HCT116 (cell line): Measurements from ENCODE around the gene WDR20. TPM values are rescaled to one million over a fixed set of nuclear protein-coding genes. Genes with fewer than 3 reads are reported as not detected.

Experiments
- ATAC-seq: fragments of 200-7000 bp; cut with Tn5 transposase; 2 replicates; pipeline ENCODE4 v1.9.1; 2020; ENCODE audit warnings: mild to moderate bottlenecking, moderate library complexity
- BruUV-seq: library from RNA; stranded (reverse); fragments of 400-500 nt; replicated peaks from 2 replicates; lab custom pipeline; 2021; lab: Mats Ljungman, UMichigan
- CTCF ChIA-PET: fragments of 300-600 bp; sonication (Branson Sonifier 250); formaldehyde crosslinking; loops from one replicate; lab custom pipeline; 2021; ENCODE audit warnings: antibody characterized with exemption; lab: Charles Lee
- POLR2A ChIA-PET: fragments of 300-600, 350-600 bp; sonication (Branson Sonifier 250); formaldehyde crosslinking; loops from one replicate; lab custom pipeline; 2021; ENCODE audit warnings: antibody characterized with exemption; lab: Charles Lee
- RAD21 ChIA-PET, 2 experiments: fragments of 300-600 bp; sonication (Branson Sonifier 250); formaldehyde crosslinking; loops; one replicate each; lab custom pipeline; 2023; ENCODE audit warnings: low total read pairs in 2 of 2; ENCODE audit not compliant: uncharacterized antibody in 2 of 2, unreplicated experiment in 2 of 2, low non-redundant PET in 1 of 2; lab: Charles Lee
- DNase-seq: peaks from one replicate; pipeline ENCODE4 v3.0.0-alpha.2; 2010; ENCODE audit warnings: low read depth, low spot score
- H2AFZ ChIP-seq: fragments of 200-600 bp; shearing (Covaris generic), sonication (generic); 2 replicates; pipeline ENCODE4 v1.6.1; 2017; ENCODE audit warnings: low read depth, mixed run types, mixed read lengths, antibody characterized with exemption, low read length; ENCODE audit not compliant: poor library complexity, severe bottlenecking
- H3K27ac ChIP-seq: 2 replicates; pipeline ENCODE4 v1.5.1; 2012; ENCODE audit warnings: low read depth, low read length
- H3K27me3 ChIP-seq: fragments of 200-600 bp; sonication (generic); 2 replicates; pipeline ENCODE4 v1.6.1; 2016; ENCODE audit warnings: mixed run types, low read length, mixed read lengths; ENCODE audit not compliant: insufficient read depth
- H3K36me3 ChIP-seq, 2 experiments: fragments of 200-500 bp in 1 of 2; fragments of 200-600 bp in 1 of 2; sonication (Bioruptor generic) in 1 of 2; sonication (generic) in 1 of 2; 2 replicates each; pipeline versions ENCODE4 v1.5.1 to v1.6.1; 2014 to 2016; ENCODE audit warnings: low read length in 2 of 2, inconsistent platforms in 1 of 2, mixed read lengths in 1 of 2, mixed run types in 1 of 2; ENCODE audit not compliant: insufficient read depth in 2 of 2, control insufficient read depth in 1 of 2
- H3K4me1 ChIP-seq, 2 experiments: fragments of 200-600 bp in 1 of 2; sonication (generic) in 1 of 2; 2 replicates each; pipeline versions ENCODE4 v1.5.1 to v1.6.1; 2012 to 2017; ENCODE audit warnings: low read length in 2 of 2, inconsistent platforms in 1 of 2, mild to moderate bottlenecking in 1 of 2, mixed read lengths in 1 of 2, mixed run types in 1 of 2, moderate library complexity in 1 of 2; ENCODE audit not compliant: insufficient read depth in 2 of 2, control insufficient read depth in 1 of 2
- H3K4me2 ChIP-seq: fragments of 200-600 bp; sonication (generic); 2 replicates; pipeline ENCODE4 v1.6.1; 2017; ENCODE audit warnings: mixed run types, low read length, mixed read lengths
- H3K4me3 ChIP-seq, 2 experiments: fragments of 200-600 bp in 1 of 2; sonication (generic) in 1 of 2; replicated peaks in 1 of 2; 2 replicates each; pipeline ENCODE4 v1.5.1; 2011 to 2016; ENCODE audit warnings: low read length in 2 of 2, control low read depth in 1 of 2, low read depth in 1 of 2, mild to moderate bottlenecking in 1 of 2, mixed read lengths in 1 of 2, mixed run types in 1 of 2
- H3K79me2 ChIP-seq: fragments of 200-600 bp; sonication (generic); 2 replicates; pipeline ENCODE4 v1.6.1; 2017; ENCODE audit warnings: mild to moderate bottlenecking, mixed run types, low read length, moderate library complexity, mixed read lengths; ENCODE audit not compliant: insufficient read depth
- H3K9ac ChIP-seq: fragments of 200-600 bp; sonication (generic); 2 replicates; pipeline ENCODE4 v1.6.1; 2016; ENCODE audit warnings: low read length, mixed read lengths
- H3K9me2 ChIP-seq: fragments of 200-600 bp; sonication (generic), shearing (Covaris generic); 2 replicates; pipeline ENCODE4 v1.6.1; 2017; ENCODE audit warnings: mixed run types, mild to moderate bottlenecking, moderate library complexity; ENCODE audit not compliant: insufficient read depth
- H3K9me3 ChIP-seq, 2 experiments: fragments of 200-500 bp in 1 of 2; fragments of 200-600 bp in 1 of 2; sonication (Bioruptor generic) in 1 of 2; sonication (generic) in 1 of 2; 2 replicates each; pipeline ENCODE4 v1.6.1; 2014 to 2017; ENCODE audit warnings: low read length in 2 of 2, mixed read lengths in 2 of 2, inconsistent platforms in 1 of 2, low read depth in 1 of 2, mild to moderate bottlenecking in 1 of 2, mixed run types in 1 of 2, moderate library complexity in 1 of 2; ENCODE audit not compliant: control insufficient read depth in 1 of 2, insufficient read depth in 1 of 2
- H4K20me1 ChIP-seq: fragments of 200-600 bp; sonication (generic), shearing (Covaris generic); 2 replicates; pipeline ENCODE4 v1.6.1; 2017; ENCODE audit warnings: mixed run types, mild to moderate bottlenecking, moderate library complexity; ENCODE audit not compliant: insufficient read depth
- ATF3 ChIP-seq: IDR thresholded peaks from 2 replicates; pipeline ENCODE4 v1.6.1; 2012
- CBX3 ChIP-seq: IDR thresholded peaks from 2 replicates; pipeline ENCODE4 v1.6.1; 2012; ENCODE audit warnings: low read depth
- CEBPB ChIP-seq: IDR thresholded peaks from 2 replicates; pipeline ENCODE4 v1.6.1; 2012; ENCODE audit warnings: low read depth
- ELF1 ChIP-seq: IDR thresholded peaks from 2 replicates; pipeline ENCODE4 v1.6.1; 2012; ENCODE audit warnings: low read depth, borderline replicate concordance
- EZH2 ChIP-seq: fragments of 200-600 bp; sonication (generic); IDR thresholded peaks from 2 replicates; pipeline ENCODE4 v1.6.1; 2017; ENCODE audit warnings: antibody characterized with exemption, mixed run types
- FOSL1 ChIP-seq: IDR thresholded peaks from 2 replicates; pipeline ENCODE4 v1.6.1; 2012; ENCODE audit warnings: low read depth
- JUND ChIP-seq: IDR thresholded peaks from 2 replicates; pipeline ENCODE4 v1.6.1; 2012
- MAX ChIP-seq: IDR thresholded peaks from 2 replicates; pipeline ENCODE4 v1.6.1; 2012
- POLR2A ChIP-seq: IDR thresholded peaks from 2 replicates; pipeline ENCODE4 v1.7.0; 2011; ENCODE audit warnings: borderline replicate concordance; ENCODE audit not compliant: insufficient read depth, insufficient read length; ENCODE audit errors: extremely low read depth
- POLR2AphosphoS5 ChIP-seq: IDR thresholded peaks from 2 replicates; pipeline ENCODE4 v1.6.1; 2011; ENCODE audit warnings: mild to moderate bottlenecking, low read depth, low read length, moderate library complexity
- SIN3A ChIP-seq: IDR thresholded peaks from 2 replicates; pipeline ENCODE4 v1.6.1; 2012; ENCODE audit warnings: low read depth
- SP1 ChIP-seq: IDR thresholded peaks from 2 replicates; pipeline ENCODE4 v1.6.1; 2012; ENCODE audit warnings: low read depth
- SRF ChIP-seq: IDR thresholded peaks from 2 replicates; pipeline ENCODE4 v1.6.1; 2012; ENCODE audit warnings: low read depth
- TCF7L2 ChIP-seq: IDR thresholded peaks from 2 replicates; pipeline ENCODE4 v1.7.0; 2011; ENCODE audit warnings: borderline replicate concordance, inconsistent platforms; ENCODE audit not compliant: insufficient read depth, insufficient read length; ENCODE audit errors: extremely low read depth
- YY1 ChIP-seq: IDR thresholded peaks from 2 replicates; pipeline ENCODE4 v1.6.1; 2011; ENCODE audit warnings: low read length, low read depth, moderate library complexity, mild to moderate bottlenecking; ENCODE audit not compliant: insufficient replicate concordance; ENCODE audit errors: extremely low read depth
- ZBTB33 ChIP-seq: IDR thresholded peaks from 2 replicates; pipeline ENCODE4 v1.6.1; 2011; ENCODE audit warnings: mild to moderate bottlenecking, low read length, moderate library complexity; ENCODE audit not compliant: insufficient replicate concordance; ENCODE audit errors: extremely low read depth
- ZFX ChIP-seq: fragments of 450-650 bp; IDR thresholded peaks from 2 replicates; pipeline ENCODE4 v1.6.1; 2017
- ZNF274 ChIP-seq: fragments of 200-500 bp; sonication (Bioruptor generic); IDR thresholded peaks from 2 replicates; pipeline ENCODE4 v1.6.1; 2014; ENCODE audit warnings: mild to moderate bottlenecking, low read depth, low read length, inconsistent platforms
- intact Hi-C: fragments of 100-400 bp; cut with micrococcal nuclease; formaldehyde crosslinking; loops from 2 replicates; pipeline ENCODE4 v1.10.0; 2022
- total RNA-seq: library from RNA; stranded (reverse); gene quantifications from one replicate; pipeline ENCODE4 v1.2.1, GENCODE V29; 2021; ENCODE audit not compliant: unreplicated experiment
- TF ChIP-seq, protein P1 (sequence below), 3 experiments: fragments of 200-600 bp in 1 of 3; sonication (generic) in 1 of 3; IDR thresholded peaks in 2 of 3; conservative IDR thresholded peaks in 1 of 3; 2 replicates each; pipeline ENCODE4 v1.5.1; 2012 to 2017; ENCODE audit warnings: low read depth in 2 of 3, low read length in 2 of 3, antibody characterized with exemption in 1 of 3, borderline replicate concordance in 1 of 3, control low read depth in 1 of 3, mild to moderate bottlenecking in 1 of 3, mixed read lengths in 1 of 3, mixed run types in 1 of 3, moderate library complexity in 1 of 3; ENCODE audit not compliant: insufficient read depth in 1 of 3
- TF ChIP-seq, protein P2 (sequence below): IDR thresholded peaks from 2 replicates; pipeline ENCODE4 v1.6.1; 2012; ENCODE audit warnings: low read depth

The WDR20 gene
- total RNA-seq, 1 experiment from 2014 or later, result 21.1 TPM

DNA sequence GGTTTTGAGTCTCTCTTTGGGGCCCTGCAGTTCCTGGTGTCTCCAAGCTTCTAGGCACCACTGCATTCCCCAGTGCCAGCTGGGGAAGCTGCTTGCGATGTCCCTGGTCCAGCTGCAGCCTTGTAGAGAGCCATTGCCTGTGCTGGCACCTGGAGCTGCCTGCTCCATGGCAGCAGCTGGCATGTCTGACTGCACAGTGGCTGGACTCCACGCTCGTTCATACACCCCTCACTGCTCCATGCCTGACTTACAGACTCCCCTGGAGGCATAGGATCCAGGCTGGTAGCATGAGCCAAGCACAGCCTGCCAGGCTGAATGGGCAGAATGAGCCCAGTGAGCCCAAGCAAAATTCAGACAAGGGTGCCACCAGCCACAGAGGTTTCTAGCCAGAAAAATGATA is 21.8 kb upstream of the WDR20 start:
- no peak overlapping the region for H2AFZ ChIP-seq
- TF ChIP-seq CBX3 (no peak), ZFX (no peak), MAX (no peak), ZNF274 (no peak), ZBTB33 (no peak), CEBPB (no peak), ELF1 (no peak), SP1 (no peak), TCF7L2 (no peak), YY1 (no peak), POLR2AphosphoS5 (no peak), SRF (no peak), SIN3A (no peak), ATF3 (no peak), EZH2 (no peak), JUND (no peak), POLR2A (no peak), FOSL1 (no peak)
- TF ChIP-seq, protein P1, sequence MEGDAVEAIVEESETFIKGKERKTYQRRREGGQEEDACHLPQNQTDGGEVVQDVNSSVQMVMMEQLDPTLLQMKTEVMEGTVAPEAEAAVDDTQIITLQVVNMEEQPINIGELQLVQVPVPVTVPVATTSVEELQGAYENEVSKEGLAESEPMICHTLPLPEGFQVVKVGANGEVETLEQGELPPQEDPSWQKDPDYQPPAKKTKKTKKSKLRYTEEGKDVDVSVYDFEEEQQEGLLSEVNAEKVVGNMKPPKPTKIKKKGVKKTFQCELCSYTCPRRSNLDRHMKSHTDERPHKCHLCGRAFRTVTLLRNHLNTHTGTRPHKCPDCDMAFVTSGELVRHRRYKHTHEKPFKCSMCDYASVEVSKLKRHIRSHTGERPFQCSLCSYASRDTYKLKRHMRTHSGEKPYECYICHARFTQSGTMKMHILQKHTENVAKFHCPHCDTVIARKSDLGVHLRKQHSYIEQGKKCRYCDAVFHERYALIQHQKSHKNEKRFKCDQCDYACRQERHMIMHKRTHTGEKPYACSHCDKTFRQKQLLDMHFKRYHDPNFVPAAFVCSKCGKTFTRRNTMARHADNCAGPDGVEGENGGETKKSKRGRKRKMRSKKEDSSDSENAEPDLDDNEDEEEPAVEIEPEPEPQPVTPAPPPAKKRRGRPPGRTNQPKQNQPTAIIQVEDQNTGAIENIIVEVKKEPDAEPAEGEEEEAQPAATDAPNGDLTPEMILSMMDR (IDR thresholded peaks at IDR 0.05 in 2 of 3, conservative IDR thresholded peaks at IDR 0.05 in 1 of 3; ENCODE audit: borderline replicate concordance in 1 of 3, insufficient read depth in 1 of 3, low read depth in 2 of 3, low read length in 2 of 3), result no peak
- TF ChIP-seq, protein P2, sequence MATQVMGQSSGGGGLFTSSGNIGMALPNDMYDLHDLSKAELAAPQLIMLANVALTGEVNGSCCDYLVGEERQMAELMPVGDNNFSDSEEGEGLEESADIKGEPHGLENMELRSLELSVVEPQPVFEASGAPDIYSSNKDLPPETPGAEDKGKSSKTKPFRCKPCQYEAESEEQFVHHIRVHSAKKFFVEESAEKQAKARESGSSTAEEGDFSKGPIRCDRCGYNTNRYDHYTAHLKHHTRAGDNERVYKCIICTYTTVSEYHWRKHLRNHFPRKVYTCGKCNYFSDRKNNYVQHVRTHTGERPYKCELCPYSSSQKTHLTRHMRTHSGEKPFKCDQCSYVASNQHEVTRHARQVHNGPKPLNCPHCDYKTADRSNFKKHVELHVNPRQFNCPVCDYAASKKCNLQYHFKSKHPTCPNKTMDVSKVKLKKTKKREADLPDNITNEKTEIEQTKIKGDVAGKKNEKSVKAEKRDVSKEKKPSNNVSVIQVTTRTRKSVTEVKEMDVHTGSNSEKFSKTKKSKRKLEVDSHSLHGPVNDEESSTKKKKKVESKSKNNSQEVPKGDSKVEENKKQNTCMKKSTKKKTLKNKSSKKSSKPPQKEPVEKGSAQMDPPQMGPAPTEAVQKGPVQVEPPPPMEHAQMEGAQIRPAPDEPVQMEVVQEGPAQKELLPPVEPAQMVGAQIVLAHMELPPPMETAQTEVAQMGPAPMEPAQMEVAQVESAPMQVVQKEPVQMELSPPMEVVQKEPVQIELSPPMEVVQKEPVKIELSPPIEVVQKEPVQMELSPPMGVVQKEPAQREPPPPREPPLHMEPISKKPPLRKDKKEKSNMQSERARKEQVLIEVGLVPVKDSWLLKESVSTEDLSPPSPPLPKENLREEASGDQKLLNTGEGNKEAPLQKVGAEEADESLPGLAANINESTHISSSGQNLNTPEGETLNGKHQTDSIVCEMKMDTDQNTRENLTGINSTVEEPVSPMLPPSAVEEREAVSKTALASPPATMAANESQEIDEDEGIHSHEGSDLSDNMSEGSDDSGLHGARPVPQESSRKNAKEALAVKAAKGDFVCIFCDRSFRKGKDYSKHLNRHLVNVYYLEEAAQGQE, result no peak
- TF ChIP-seq, all 23 proteins: peak for 0
- no TSS peak for BruUV-seq
- DNase-seq (no peak), ATAC-seq (no peak)
- intact Hi-C loops, result no loop called here
- ChIA-PET RAD21 (no interaction called here), CTCF (no interaction called here), POLR2A (no interaction called here)
- H3K36me3 ChIP-seq, result no peaks in the 10 kb centered on the region
- H3K4me1 ChIP-seq, result no peaks in the 10 kb centered on the region
- H3K4me2 ChIP-seq, result no peak overlapping the region
- H3K79me2 ChIP-seq, result no peaks in the 10 kb centered on the region
- no peak overlapping the region for H3K27ac ChIP-seq
- H3K9me3 ChIP-seq, result no peaks in the 10 kb centered on the region
- H4K20me1 ChIP-seq, result no peaks in the 10 kb centered on the region
- H3K9ac ChIP-seq, result no peak overlapping the region
- H3K4me3 ChIP-seq, result no peak overlapping the region
- no peaks in the 10 kb centered on the region for H3K9me2 ChIP-seq
- H3K27me3 ChIP-seq, result no peaks in the 10 kb centered on the region
